GM12878 (cell line): Measurements from ENCODE around the gene TYK2. TPM values are rescaled to one million over a fixed set of nuclear protein-coding genes. Genes with fewer than 3 reads are reported as not detected.

ENCODE experiments used
- ATF2 ChIP-seq: IDR thresholded peaks from 2 replicates; pipeline ENCODE4 v1.6.1; 2012; ENCODE audit warnings: low read length, inconsistent platforms
- ATF3 ChIP-seq: IDR thresholded peaks from 2 replicates; pipeline ENCODE4 v1.6.1; 2011; ENCODE audit warnings: low read depth, mild to moderate bottlenecking, low read length, moderate library complexity, borderline replicate concordance; ENCODE audit errors: extremely low read depth
- CBX3 ChIP-seq: fragments of 200-600 bp; sonication (generic); IDR thresholded peaks from 2 replicates; pipeline ENCODE4 v1.6.1; 2016; ENCODE audit warnings: low read depth, borderline replicate concordance
- EZH2 ChIP-seq: IDR thresholded peaks from 2 replicates; pipeline ENCODE4 v1.6.1; 2012; ENCODE audit warnings: low read depth, mild to moderate bottlenecking, control low read depth, inconsistent platforms, low read length, borderline replicate concordance; ENCODE audit not compliant: control insufficient read depth
- GABPA ChIP-seq: IDR thresholded peaks from 2 replicates; pipeline ENCODE4 v1.6.1; 2014; ENCODE audit warnings: antibody characterized with exemption, low read depth, mild to moderate bottlenecking, inconsistent platforms
- IKZF1 ChIP-seq: fragments of 450-650 bp; conservative IDR thresholded peaks from 2 replicates; pipeline ENCODE4 v1.6.1; 2017; ENCODE audit warnings: antibody characterized with exemption, mild to moderate bottlenecking
- MAX ChIP-seq: IDR thresholded peaks from 2 replicates; pipeline ENCODE4 v1.6.1; 2012; ENCODE audit warnings: low read depth, low read length, improper control_type of control experiment
- MEF2A ChIP-seq: IDR thresholded peaks from 2 replicates; pipeline ENCODE4 v1.6.1; 2011; ENCODE audit warnings: low read depth, mild to moderate bottlenecking, low read length, moderate library complexity; ENCODE audit not compliant: insufficient read depth
- MXI1 ChIP-seq: fragments of 150-350 bp; IDR thresholded peaks from 2 replicates; pipeline ENCODE4 v1.6.1; 2011; ENCODE audit warnings: low read depth, mild to moderate bottlenecking, inconsistent platforms, low read length, improper control_type of control experiment
- NFXL1 ChIP-seq: fragments of 450-650 bp; IDR thresholded peaks from 2 replicates; pipeline ENCODE4 v1.6.1; 2017; ENCODE audit warnings: antibody characterized with exemption, mild to moderate bottlenecking, borderline replicate concordance
- NR2C1 ChIP-seq: fragments of 450-650 bp; IDR thresholded peaks from 2 replicates; pipeline ENCODE4 v1.6.1; 2017; ENCODE audit warnings: antibody characterized with exemption, mild to moderate bottlenecking, moderate library complexity
- PAX5 ChIP-seq: IDR thresholded peaks from 2 replicates; pipeline ENCODE4 v1.6.1; 2011; ENCODE audit warnings: low read depth, low read length, borderline replicate concordance
- PBX3 ChIP-seq: IDR thresholded peaks from 2 replicates; pipeline ENCODE4 v1.6.1; 2011; ENCODE audit warnings: mild to moderate bottlenecking, low read depth, low read length, moderate library complexity; ENCODE audit not compliant: insufficient replicate concordance
- PKNOX1 ChIP-seq: fragments of 450-650 bp; IDR thresholded peaks from 2 replicates; pipeline ENCODE4 v1.6.1; 2016; ENCODE audit warnings: mild to moderate bottlenecking
- SIN3A ChIP-seq: IDR thresholded peaks from 2 replicates; pipeline ENCODE4 v1.6.1; 2012; ENCODE audit warnings: low read depth, low read length, improper control_type of control experiment
- SREBF1 ChIP-seq: IDR thresholded peaks from 2 replicates; pipeline ENCODE4 v1.6.1; 2012; ENCODE audit warnings: mild to moderate bottlenecking, low read length
- STAT3 ChIP-seq: IDR thresholded peaks from 2 replicates; pipeline ENCODE4 v1.6.1; 2011; ENCODE audit warnings: low read depth, low read length, improper control_type of control experiment
- TCF12 ChIP-seq: IDR thresholded peaks from 2 replicates; pipeline ENCODE4 v1.6.1; 2011; ENCODE audit warnings: low read depth, mild to moderate bottlenecking, low read length
- ZBED1 ChIP-seq: IDR thresholded peaks from 2 replicates; pipeline ENCODE4 v1.6.1; 2016; ENCODE audit warnings: borderline replicate concordance
- ZBTB4 ChIP-seq: fragments of 450-650 bp; formaldehyde crosslinking; IDR thresholded peaks from 2 replicates; pipeline ENCODE4 v1.4.0; 2022; ENCODE audit warnings: mild to moderate bottlenecking, moderate library complexity
- ZNF622 ChIP-seq: fragments of 450-650 bp; IDR thresholded peaks from 2 replicates; pipeline ENCODE4 v1.6.1; 2017; ENCODE audit warnings: mild to moderate bottlenecking, inconsistent platforms
- polyA plus RNA-seq, 11 experiments: library from polyadenylated mRNA; depleted of rRNA in 4 of 11; unstranded in 6 of 11; stranded (reverse) in 5 of 11; fragments of >200 nt; fragmentation: Nextera tagmentation in 4 of 11; fragmentation: Illumina TruSeq in 1 of 11; extraction: Ambion mirVana in 4 of 11; extraction: Trizol in 1 of 11; gene quantifications; 1 replicate in 1 of 11; 2 replicates in 10 of 11; pipeline versions ENCODE4 v1.2.1 to v1.2.3, GENCODE V29; 2011 to 2016; ENCODE audit warnings: inconsistent platforms in 2 of 11, missing spikeins in 2 of 11, low read depth in 1 of 11
- total RNA-seq, 4 experiments: library from RNA; depleted of rRNA in 3 of 4; stranded (reverse); fragments of >200 nt in 3 of 4; fragmentation: Illumina TruSeq in 1 of 4; extraction: Trizol in 1 of 4; gene quantifications; 2 replicates each; pipeline versions ENCODE4 v1.2.1 to v1.2.3, GENCODE V29; 2013 to 2021

Gene TYK2
- total and polyA plus RNA-seq, 10 of the 15 experiments (the other 5 are each of a cell fraction or from before 2014, with no cell fraction given) = 36.4 to 364 (median 179) TPM

GRCh38 chr19:10420444-10421239 lies 40.3 kb upstream of the TYK2 start, which contains the start of gene PDE4A (continued):
- TF ChIP-seq PKNOX1 (no peak; the same call in none of the 2 replicates), STAT3 (no peak), ZBED1 (no peak), MXI1 (no peak), NFXL1 (no peak), PBX3 (no peak), SREBF1 (no peak), SIN3A (0 out of 2 replicates have a peak, but pooled peaks have one; percentile 40), IKZF1 (peak; percentile 76), PAX5 (no peak), MEF2A (no peak), ZNF622 (no peak), EZH2 (no peak), ZBTB4 (no peak), MAX (no peak), CBX3 (no peak), NR2C1 (no peak), ATF2 (no peak), ATF3 (no peak), GABPA (no peak), TCF12 (no peak)
